C4-2B (cell line): ENCODE measurements around the gene ATP13A3.
"Not testable (repeated sequence)": the region's sequence is repeated elsewhere in the genome, so short reads cannot be mapped to it uniquely, and the experiment has no call there.

Experiments
- H3K27ac ChIP-seq: fragments of 450-650 bp; 2 replicates; pipeline ENCODE4 v1.5.1; 2017
- ZFX ChIP-seq: fragments of 450-650 bp; IDR thresholded peaks from 2 replicates; pipeline ENCODE4 v1.6.1; 2017
- TF ChIP-seq, protein P1 (sequence below): fragments of 450-650 bp; conservative IDR thresholded peaks from 2 replicates; pipeline ENCODE4 v1.5.1; 2017; ENCODE audit warnings: mild to moderate bottlenecking

Gene ATP13A3

DNA sequence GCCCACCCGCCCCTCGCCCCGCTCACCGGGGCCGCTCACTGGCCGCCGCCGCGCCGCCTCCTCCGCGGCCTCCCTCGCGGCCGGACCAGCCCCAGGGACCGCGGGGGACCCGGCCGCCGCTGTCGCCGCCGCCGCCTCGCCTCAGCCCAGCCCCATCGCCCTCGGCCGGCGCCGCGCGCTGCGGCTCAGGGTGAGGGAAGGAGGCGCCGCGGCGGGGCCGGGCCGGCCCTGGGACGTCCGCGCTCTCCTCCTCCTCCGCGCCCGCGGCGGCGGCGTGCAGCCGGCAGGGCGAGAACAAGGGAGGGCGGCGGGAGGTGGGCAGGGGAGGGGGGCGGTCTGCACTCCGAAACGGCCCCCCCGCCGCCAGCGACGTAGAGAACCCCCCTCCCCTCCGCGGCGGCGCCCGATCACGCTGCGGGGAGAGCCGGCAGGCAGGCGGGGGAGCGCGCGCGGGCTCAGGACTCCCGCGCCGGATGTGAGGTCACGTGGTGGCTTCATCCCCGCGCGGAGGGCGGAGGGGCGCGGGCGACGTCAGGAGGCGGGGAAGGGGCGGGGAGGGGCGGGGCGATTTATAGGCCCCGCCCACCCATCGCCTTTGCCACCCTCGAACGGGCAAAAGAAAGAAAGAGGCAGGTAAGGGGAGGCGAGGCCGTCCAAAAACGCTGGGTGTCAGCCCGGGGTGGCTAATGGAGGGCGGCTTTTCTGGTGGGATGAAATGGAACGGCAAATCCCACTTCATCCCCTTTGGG, at the start of gene ATP13A3:
Gene ATP13A3 (minus strand): TSS at position 463 of the 749 bp plus-strand sequence. CDS start 24,812 bp downstream, outside the sequence.
- H3K27ac ChIP-seq, result peak within 1 kb of the TSS; percentile 81
- TF ChIP-seq, protein P1, sequence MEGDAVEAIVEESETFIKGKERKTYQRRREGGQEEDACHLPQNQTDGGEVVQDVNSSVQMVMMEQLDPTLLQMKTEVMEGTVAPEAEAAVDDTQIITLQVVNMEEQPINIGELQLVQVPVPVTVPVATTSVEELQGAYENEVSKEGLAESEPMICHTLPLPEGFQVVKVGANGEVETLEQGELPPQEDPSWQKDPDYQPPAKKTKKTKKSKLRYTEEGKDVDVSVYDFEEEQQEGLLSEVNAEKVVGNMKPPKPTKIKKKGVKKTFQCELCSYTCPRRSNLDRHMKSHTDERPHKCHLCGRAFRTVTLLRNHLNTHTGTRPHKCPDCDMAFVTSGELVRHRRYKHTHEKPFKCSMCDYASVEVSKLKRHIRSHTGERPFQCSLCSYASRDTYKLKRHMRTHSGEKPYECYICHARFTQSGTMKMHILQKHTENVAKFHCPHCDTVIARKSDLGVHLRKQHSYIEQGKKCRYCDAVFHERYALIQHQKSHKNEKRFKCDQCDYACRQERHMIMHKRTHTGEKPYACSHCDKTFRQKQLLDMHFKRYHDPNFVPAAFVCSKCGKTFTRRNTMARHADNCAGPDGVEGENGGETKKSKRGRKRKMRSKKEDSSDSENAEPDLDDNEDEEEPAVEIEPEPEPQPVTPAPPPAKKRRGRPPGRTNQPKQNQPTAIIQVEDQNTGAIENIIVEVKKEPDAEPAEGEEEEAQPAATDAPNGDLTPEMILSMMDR, result no peak
- TF ChIP-seq ZFX, result peak; percentile 86

DNA sequence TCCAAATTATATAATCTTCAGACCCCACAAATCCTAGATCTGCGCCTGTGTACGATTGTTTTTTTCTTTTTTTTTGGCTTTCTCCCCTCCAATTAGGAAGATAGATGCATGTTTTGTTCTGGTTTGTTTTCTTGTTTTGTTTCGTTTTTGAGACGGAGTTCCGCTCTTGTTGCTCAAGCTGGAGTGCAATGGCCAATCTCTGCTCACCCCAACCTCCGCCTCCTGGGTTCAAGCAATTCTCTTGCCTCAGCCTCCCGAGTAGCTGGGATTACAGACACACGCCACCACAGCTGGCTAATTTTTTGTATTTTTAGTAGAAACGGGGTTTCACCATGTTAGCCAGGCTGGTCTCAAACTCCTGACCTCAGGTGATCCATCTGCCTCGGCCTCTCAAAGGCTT, 48.4 kb upstream of the ATP13A3 start:
- H3K27ac ChIP-seq, result not testable (repeated sequence)

DNA sequence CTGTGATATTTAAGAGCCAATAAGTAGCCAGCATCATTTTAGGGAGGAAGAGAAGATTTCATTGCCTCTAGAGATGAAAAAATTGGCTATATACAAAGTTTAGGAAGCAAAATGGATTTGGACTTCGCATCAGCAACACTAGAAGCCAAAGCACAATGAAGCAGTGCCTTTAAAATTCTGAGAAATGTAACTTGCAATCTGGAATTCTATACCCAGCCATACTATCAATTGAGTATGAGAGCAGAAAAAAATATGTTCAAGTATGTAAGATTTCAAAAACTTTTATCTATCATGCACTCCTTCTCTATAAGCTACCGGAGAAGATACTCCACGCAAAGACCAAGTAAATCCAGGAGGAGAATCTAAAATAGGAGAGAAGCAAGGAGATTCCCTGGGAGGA, 47.4 kb upstream of the ATP13A3 start:
- TF ChIP-seq, protein P1, result no peak
- TF ChIP-seq ZFX, result no peak
- H3K27ac ChIP-seq, result no peak overlapping the region

DNA sequence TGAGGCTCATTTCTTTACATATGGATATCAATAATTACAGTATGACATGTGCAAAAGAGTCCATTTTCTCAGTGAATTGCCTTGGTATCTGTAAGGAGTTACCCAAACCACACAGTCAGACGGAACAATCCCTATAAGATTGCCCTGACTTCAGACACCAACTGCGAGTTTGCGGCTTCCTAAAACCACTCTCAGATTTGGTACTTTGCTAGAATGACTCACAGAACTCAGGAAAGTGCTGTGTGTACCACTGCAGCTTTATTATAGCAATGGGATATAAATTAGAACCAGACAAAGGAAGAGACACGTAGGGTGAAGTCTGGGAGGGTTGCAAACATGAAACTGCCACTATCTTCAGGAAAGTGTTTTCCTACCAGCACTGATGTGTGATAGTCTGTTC, 45.8 kb upstream of the ATP13A3 start:
- TF ChIP-seq, protein P1, result no peak
- no peak for TF ChIP-seq ZFX
- no peak overlapping the region for H3K27ac ChIP-seq

DNA sequence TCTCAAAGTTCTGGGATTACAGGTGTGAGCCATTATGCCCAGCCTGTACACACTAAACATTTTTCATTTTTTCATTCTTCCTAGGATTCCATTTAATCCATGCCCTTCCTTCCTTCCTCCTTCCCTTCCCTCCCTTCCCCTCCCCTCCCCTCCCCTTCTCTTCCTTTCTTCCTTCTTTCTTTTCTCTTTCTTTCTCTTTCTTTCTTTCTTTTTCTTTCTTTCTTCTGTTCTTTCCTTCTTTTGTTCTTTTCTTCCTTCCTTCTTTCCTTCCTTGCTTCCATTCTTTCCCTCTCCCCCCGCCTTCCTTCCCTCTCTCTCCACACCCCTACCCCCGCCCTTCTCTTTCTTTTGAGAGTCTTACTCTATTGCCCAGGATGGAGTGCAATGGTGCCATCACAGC, 40.9 kb upstream of the ATP13A3 start:
- H3K27ac ChIP-seq, result no peak overlapping the region
- TF ChIP-seq, protein P1, result no peak
- no peak for TF ChIP-seq ZFX

DNA sequence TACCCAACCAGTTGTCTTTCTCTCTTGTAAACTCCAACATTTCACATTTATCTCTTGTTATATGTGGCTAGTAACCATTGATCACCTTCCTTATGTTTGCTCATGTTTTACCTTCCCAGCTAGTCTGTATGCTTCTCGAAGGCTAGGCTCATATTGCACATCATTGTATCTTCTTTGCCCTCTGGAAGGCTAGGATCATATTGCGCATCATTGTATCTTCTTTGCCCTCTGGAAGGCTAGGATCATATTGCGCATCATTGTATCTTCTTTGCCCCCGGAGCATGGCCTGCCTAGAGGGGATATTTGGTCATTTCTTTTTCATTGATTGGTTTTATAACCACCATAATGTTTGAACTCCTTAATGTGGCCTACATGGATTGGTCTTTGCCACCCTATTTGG, 39.4 kb upstream of the ATP13A3 start:
- H3K27ac ChIP-seq, result no peak overlapping the region
- TF ChIP-seq, protein P1, result no peak
- no peak for TF ChIP-seq ZFX

DNA sequence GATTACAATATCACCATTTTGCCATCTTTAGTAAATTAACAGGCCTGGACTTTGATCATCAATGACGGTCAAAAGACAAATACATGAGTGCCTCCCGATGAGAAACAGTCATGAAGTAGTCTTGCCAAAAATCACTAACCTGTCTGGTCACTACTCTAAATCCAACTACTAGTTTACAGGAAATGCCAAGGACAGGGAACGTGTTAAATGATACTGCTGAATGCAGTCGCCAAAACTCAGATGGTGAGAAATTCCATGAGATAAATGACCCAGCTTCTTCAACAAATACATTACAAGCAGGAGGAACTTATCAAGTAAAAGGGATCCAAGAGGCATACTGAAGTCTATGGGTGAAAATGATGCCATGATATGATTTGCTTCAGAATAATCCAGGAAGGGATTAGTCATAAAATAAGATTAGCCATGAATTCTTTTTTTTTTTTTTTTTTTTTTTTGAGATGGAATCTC, 35.8 kb upstream of the ATP13A3 start:
- TF ChIP-seq, protein P1, result no peak
- TF ChIP-seq ZFX, result no peak
- H3K27ac ChIP-seq, result peak overlapping the region; percentile 17; the same call in 1 of the 2 replicates
